ENCODE measurements around the gene TIPARP.

The TIPARP gene

DNA sequence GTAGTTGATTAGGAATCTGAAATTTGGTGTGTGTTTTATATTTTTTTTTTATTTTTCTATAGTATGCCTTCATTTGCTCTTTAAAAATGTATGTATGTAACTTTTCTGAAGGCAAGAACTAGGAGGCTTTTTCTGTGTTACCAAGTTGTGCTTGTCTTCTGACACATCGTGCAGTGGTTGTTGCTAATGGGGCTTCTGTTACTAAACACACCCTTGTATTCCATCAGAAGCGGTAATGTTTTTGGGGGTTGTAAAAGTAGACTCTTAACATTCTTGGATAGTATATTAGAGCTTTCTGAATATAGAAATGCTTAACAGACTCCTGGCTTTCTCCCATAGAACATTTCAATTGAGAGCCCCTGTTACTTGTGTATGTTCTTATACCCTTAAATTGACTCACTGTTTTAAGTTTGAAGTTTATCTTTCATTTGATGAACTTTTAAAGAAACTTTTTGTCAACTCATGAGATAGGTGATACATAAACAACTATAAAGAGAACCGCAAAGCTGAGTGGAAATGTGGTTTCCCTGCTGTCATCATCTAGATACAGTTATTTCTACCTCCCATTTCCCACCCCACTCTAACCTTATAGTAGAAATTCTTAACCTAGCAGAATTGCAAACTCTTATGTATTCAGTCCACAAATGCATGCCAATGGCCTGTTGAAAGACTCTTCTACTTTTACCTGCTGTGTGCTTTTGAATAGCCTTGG is 2.5 kb downstream of the TIPARP start:
- no peak for DNase-seq (ENCODE audit: low read depth, low spot score)

DNA sequence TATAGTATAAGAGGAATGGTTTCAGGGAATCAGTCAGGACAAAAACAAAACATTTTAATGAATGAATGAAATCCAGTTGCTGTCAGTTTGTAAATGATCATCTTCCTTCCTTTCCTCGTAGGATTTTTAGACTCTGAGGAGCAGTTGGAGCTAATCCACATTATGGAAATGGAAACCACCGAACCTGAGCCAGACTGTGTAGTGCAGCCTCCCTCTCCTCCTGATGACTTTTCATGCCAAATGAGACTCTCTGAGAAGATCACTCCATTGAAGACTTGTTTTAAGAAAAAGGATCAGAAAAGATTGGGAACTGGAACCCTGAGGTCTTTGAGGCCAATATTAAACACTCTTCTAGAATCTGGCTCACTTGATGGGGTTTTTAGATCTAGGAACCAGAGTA is 3.1 kb downstream of the TIPARP start:
- DNase-seq (ENCODE audit: low read depth, low spot score), result peak; percentile 31

DNA sequence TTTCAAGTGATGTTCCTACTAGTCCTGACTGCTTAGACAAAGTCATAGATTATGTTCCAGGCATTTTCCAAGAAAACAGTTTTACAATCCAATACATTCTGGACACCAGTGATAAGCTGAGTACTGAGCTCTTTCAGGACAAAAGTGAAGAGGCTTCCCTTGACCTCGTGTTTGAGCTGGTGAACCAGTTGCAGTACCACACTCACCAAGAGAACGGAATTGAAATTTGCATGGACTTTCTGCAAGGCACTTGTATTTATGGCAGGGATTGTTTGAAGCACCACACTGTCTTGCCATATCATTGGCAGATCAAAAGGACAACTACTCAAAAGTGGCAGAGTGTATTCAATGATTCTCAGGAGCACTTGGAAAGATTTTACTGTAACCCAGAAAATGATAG is 3.8 kb downstream of the TIPARP start:
- no peak for DNase-seq (ENCODE audit: low read depth, low spot score)

DNA sequence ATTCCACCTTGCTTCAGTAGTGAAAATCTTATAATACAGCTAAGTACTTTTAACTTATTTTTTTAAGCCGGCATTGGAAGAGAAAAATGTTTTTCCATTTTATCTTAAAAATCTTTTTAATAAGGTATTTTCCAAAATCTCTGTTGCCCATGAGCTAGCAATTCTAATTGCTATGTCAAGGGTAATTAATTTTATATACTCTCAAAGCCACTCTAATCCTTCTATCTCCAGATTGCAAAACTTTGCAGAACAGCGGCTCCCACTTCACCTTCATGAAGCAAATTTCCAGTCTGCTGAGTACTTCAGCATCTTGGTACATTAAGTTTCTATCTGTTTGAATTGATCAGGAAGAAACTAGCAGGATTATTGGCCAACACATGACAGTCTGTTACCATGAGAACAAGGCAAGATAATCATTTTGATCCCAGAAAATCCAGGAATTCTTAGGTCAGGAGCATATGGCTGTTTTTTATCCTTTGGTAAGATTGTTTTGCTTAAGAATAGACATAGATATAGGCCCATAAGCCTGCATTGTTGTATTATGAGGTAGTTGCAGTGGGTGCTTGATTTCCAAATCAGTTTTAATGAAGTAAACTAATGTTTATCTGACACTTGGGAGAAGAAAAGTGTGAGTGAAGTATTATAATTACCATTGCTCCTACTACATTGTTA is 6.0 kb downstream of the TIPARP start:
- no peak for DNase-seq (ENCODE audit: low read depth, low spot score)

DNA sequence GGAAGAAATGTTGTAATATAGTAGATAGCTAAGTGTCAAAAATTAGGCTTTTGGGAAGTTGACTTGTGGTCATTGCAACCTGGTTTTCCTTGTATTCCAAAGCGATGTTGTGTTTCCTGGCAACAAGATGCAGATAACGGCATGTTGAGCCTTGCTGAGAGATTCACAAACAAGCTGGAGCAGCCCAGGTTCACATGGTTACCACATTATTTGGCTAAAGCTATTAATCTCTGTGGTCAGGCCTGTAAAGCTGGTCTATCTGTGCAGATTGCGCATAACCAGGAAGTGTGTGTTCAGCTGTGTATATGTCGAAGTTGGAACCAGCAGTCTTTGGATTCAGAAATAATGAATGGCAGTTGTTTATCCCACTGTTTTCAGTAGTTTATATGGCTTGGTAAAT is 6.6 kb downstream of the TIPARP start:
- DNase-seq (ENCODE audit: low read depth, low spot score), result peak; percentile 89

DNA sequence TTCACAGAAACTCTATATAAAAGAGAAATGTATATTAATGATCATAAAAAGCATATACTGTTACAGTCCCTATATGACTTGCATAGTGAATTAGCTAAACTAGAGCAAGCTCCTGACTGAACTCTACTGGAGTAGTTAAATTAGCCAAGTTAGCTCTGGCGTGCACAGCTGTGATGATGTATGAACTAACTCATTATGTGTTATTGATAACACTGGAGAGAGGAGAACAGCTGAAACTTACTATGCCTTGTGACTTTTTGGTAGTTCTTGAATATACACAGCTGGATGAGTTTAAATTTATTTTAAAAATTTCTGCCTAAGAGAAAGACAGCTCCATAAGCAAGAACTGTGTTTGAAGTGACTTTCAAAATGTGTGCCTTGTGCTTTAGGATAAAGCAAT is 8.1 kb downstream of the TIPARP start:
- no peak for DNase-seq (ENCODE audit: low read depth, low spot score)

DNA sequence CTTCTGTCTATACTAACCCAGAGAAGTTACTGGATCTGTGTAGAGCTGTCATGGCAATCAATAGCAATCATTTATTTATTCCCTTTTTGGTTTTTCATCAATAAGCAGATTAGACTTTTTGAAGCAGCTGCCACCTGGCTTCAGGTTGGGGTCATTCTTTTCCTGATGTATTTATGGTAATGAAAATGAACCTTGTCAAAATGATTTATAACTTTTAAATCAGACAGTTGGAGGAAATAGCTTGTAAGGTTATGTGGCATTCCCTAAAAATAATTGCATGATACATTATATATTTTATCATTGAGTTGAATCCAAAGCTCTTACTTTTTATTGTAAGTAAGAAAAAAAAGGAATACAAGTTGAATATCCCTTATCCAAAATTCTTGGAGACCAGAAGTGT is 8.6 kb downstream of the TIPARP start:
- no peak for DNase-seq (ENCODE audit: low read depth, low spot score)

GRCh38 chr3:156685198-156685597 is 10.8 kb downstream of the TIPARP start:
- no peak for DNase-seq (ENCODE audit: low read depth, low spot score)

DNA sequence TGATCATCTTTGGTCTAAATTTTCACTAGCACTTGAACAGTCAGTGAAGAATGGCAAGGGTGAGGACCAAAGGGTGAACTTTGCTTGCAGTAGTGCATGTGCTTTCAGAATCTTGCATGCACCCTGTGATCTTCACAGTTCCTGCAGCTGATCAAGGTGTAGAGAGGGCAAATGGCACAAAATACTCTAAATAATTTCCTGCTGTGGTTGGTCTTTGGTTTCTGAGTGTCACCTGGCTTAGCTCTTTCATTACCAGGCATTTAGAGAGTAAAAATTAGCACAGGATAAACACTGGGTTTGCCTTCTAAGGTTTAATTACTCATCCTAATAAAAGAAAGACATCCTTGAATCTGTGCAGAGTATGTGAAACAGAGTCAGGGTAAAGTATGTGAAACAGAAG is 11.4 kb downstream of the TIPARP start:
- DNase-seq (ENCODE audit: low read depth, low spot score), result no peak

- no peak for DNase-seq (ENCODE audit: low read depth, low spot score)
These were observed 12.6 kb downstream of the TIPARP start for GRCh38 chr3:156687023-156687422.

DNA sequence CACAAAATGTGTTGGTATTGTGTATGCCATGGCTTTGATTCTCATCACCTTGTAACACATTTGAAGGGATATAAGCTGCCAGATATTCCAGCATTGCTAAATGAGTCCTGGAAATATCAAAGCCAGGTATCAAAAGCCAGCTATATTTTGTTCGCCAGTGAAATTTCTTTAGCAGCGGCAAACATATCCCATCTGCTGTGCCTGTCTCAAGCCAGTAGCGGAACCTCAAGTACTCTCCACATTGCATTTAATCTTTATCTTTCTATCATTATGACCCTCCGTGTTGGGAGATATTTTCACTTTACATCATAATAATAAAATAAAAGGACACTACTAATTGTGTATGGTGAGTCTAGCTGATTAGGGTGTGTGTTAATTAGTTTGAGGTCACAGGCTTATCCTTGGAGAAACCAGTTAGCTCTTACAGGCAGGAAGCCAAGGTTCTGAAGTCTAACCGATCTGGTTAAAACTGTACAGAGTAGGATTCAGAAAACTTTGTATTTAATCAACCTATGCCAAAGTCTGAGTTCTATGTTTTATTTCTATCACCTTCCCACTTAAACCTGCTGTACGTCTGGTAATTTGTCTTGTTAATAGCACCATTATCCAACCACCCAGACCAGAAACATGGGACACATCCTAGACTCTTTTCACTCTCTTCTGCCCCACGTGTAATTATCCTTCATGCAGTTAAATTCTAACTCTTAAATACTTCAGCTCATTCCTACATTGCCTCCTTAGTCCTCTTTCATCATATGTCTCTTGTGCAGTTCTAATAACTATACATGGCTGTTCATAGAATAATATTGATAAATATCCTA is 14.5 kb downstream of the TIPARP start:
- no peak for DNase-seq (ENCODE audit: low read depth, low spot score)

- DNase-seq (ENCODE audit: low read depth, low spot score), result no peak
These were observed 15.2 kb downstream of the TIPARP start for GRCh38 chr3:156689608-156690007.

DNA sequence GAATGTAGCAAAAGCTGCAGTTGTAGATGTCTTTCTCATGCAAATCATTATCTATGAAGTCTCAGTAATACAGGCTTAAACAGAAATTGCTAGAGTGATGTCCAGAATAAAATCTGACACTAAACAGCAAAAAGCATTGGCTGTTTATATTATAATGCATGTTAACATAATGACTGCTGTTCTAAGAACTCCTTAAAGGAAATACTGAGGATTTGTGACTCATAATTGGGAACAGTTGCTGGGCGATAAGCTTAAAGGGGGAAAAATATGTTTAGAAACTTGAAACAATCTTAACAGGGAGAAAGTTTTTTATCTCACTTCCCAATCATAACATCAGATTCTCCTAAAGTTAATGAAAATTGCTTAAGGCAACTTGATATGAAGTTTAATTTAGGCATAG is 17.5 kb downstream of the TIPARP start:
- DNase-seq (ENCODE audit: low read depth, low spot score), result peak; percentile 53

- DNase-seq (ENCODE audit: low read depth, low spot score), result peak; percentile 37
These were observed 18.8 kb downstream of the TIPARP start for GRCh38 chr3:156693166-156693565.

DNA sequence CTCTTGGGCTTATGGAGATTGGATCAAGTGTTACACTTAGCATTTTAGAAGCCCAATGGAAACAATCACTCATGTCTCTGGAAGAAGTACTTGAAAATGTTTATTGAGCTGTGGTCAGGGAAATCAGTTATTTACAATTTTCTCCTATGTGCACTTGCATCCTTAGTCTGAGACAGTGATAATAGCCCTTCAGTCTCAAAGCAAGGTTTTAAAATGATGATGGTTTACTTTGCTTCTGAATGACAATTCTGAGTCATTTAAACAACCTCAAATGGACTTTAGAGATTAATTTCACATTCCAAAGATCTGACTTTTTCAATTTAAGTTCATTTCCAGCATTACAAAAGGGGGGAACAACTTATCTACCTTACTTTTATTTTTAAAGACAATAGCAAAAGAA is 20.1 kb downstream of the TIPARP start:
- no peak for DNase-seq (ENCODE audit: low read depth, low spot score)

DNA sequence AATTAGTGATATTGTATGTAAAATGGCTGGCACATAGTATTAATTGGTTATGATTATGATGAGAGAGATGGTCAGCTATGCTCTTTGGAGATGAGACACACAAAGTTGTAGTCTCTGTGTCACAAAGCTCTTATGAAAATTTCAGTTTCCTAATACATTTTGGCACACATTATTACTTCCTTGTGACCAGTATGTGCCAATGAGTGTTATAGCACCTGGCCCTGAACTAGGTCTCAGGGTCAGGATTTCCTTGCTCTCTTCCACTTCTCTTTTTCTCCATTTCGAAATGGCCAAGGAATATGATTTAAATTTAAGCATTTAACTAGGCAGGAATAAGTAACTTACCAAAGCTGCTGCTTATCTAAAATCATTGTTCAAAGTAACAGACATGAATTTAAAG is 28.0 kb downstream of the TIPARP start:
- DNase-seq (ENCODE audit: low read depth, low spot score), result no peak

- no peak for DNase-seq (ENCODE audit: low read depth, low spot score)
These were observed 30.1 kb downstream of the TIPARP start for GRCh38 chr3:156704370-156705036.

DNA sequence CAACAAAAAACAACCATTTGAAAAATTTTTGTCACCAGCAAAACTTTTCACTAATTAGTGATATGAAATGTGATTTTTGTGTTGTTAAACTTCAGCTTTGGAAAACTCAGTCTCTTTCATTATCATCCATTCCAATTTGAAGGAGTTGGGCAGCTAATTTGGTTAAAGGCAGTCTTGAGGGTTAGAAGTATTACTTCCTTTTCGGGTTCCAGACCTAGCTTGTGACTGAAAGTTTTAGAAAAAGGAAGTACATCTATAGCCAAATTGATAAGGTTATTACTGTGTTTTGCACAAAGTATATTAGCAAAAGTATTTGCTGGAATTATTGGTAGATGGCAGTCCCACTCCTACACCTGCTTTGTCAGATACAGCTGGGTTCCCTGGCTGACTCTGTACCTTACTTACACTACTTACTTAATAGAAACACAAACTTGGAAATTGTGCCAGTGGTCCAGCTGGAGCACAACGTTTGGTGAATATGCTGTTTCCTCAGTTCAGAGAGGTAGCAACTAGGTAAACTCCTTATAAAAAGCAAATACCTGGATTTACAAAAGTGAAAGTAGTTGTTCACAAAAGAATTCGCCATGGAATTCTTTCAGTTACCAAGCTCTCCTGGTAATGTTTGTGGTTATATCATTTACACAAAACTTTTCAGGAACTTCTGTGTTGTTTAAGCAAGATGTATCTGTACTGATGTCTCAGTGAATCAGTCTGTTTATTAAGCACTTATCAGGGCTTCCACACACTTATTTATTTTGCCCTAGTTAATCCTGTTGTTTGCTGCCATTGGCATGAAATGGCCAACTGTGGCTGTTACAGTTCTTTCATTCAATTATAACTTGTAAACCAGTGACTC is 31.6 kb downstream of the TIPARP start:
- peak; percentile 31 for DNase-seq (ENCODE audit: low read depth, low spot score)

DNA sequence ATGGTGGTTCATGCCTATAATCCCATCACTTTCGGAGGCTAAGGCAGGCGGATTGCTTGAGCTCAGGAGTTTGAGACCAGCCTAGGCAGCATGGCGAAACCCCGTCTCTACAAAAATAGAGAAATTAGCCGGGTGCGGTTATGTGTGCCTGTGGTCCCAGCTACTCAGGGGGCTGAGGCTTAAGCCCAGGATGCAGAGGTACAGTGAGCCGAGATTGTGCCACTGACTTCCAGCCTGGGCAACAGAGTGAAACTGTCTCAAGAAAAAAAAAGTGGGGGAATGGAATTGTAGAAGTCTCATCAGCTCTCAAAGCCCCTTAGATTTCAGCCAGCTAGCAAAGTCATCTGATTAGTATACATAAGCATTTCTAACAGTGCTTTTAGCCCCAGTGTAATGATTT is 33.2 kb downstream of the TIPARP start:
- DNase-seq (ENCODE audit: low read depth, low spot score), result no peak

DNA sequence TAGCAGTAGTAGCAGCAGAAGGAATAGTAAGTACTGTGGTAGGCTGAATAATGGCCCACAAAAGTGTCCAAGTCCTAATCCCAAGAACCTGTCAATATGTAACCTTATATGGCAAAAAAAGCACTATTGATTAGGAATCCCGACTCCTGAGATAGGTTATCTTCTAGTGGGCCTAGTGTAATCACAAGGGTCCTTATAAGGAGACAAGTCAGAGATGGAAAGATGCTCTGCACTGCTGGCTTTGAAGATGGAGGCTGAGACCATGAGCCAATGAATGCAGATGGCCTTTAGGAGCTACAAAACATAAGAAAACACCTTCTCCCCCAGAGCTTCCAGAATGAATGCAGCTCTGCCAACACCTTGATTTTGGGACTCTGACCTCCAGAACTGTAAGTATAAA is 36.0 kb downstream of the TIPARP start:
- no peak for DNase-seq (ENCODE audit: low read depth, low spot score)

DNA sequence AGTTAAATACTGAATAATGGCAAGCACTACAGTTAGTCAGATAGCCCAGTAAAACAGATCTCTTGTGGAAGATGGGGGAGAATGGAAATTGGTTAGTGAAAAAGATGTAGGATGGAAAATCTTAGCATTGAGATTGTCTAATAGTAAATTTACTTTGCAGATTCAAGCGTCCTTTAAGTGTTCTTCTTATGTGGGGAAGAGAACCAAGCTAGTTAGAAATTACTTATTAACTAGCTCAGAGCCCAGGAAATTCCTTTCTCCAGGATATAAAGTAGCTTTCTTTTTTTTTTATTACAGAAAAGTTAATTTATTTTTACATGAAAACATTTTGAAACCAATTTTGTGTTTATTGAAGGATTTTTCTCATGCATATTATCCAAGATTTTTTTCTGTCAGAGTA is 36.7 kb downstream of the TIPARP start:
- DNase-seq (ENCODE audit: low read depth, low spot score), result no peak

Measured in astrocyte of the hippocampus (primary cell).